H7 (cell line): ENCODE results near the gene ADAMTSL2. TPM values are rescaled to one million over a fixed set of nuclear protein-coding genes. Genes with fewer than 3 reads are reported as not detected.
"Not testable (repeated sequence)": the region's sequence is repeated elsewhere in the genome, so short reads cannot be mapped to it uniquely, and the experiment has no call there.

Source experiments
- DNase-seq: peaks from one replicate; pipeline ENCODE4 v3.0.0; 2012
- H3K27me3 ChIP-seq: 2 replicates; pipeline ENCODE4 v1.6.0; 2011; ENCODE audit warnings: mild to moderate bottlenecking, low read length; ENCODE audit not compliant: control insufficient read depth, insufficient read depth
- H3K36me3 ChIP-seq: replicated peaks from 2 replicates; pipeline ENCODE4 v1.5.1; 2011; ENCODE audit warnings: low read length; ENCODE audit not compliant: control insufficient read depth, insufficient read depth
- H3K4me3 ChIP-seq: 2 replicates; pipeline ENCODE4 v1.5.1; 2011; ENCODE audit warnings: low read depth, mild to moderate bottlenecking, control low read depth, low read length, moderate library complexity; ENCODE audit not compliant: insufficient read depth
- total RNA-seq: library from RNA; depleted of rRNA; stranded (reverse); fragments of >200 nt; shearing (Covaris generic); gene quantifications from 2 replicates; pipeline ENCODE4 v1.2.3, GENCODE V29; 2014

Gene ADAMTSL2
- total RNA-seq, 1 experiment from 2014 or later: 0.42 TPM

GRCh38 chr9:133560944-133561343 is 26.4 kb downstream of the ADAMTSL2 start:
- Histone ChIP-seq H3K27me3 (no peaks in the 10 kb centered on the region; the same call in 1 of the 2 replicates), H3K36me3 (no peaks in the 10 kb centered on the region), H3K4me3 (no peak overlapping the region)
- DNase-seq: no peak

- H3K36me3 ChIP-seq: no peaks in the 10 kb centered on the region
Measured at GRCh38 chr9:133561976-133562554, 27.6 kb downstream of the ADAMTSL2 start.

GRCh38 chr9:133562611-133563290 is 28.2 kb downstream of the ADAMTSL2 start:
- Histone ChIP-seq H3K27me3 (no peaks in the 10 kb centered on the region; the same call in 1 of the 2 replicates), H3K36me3 (no peaks in the 10 kb centered on the region), H3K4me3 (no peak overlapping the region)
- DNase-seq: no peak

More at GRCh38 chr9:133561976-133562554, 27.6 kb downstream of the ADAMTSL2 start:
- Histone ChIP-seq H3K4me3 (no peak overlapping the region), H3K27me3 (no peaks in the 10 kb centered on the region; the same call in 1 of the 2 replicates)
- DNase-seq: no peak

GRCh38 chr9:133563291-133563796 is 28.8 kb downstream of the ADAMTSL2 start:
- no peaks in the 10 kb centered on the region; the same call in 1 of the 2 replicates for H3K27me3 ChIP-seq
- DNase-seq: no peak

GRCh38 chr9:133563814-133564213 is 29.3 kb downstream of the ADAMTSL2 start:
- not testable (repeated sequence) for H3K36me3 ChIP-seq, H3K27me3 ChIP-seq, DNase-seq, H3K4me3 ChIP-seq

More at GRCh38 chr9:133563291-133563796, 28.8 kb downstream of the ADAMTSL2 start:
- no peak overlapping the region for H3K4me3 ChIP-seq
- H3K36me3 ChIP-seq: no peaks in the 10 kb centered on the region

GRCh38 chr9:133564451-133565116 is 30.1 kb downstream of the ADAMTSL2 start:
- Histone ChIP-seq H3K27me3 (no peaks in the 10 kb centered on the region; the same call in 1 of the 2 replicates), H3K36me3 (no peaks in the 10 kb centered on the region), H3K4me3 (no peak overlapping the region)
- DNase-seq: no peak

GRCh38 chr9:133566382-133566781 is 31.9 kb downstream of the ADAMTSL2 start:
- no peak for DNase-seq
- no peak overlapping the region for H3K4me3 ChIP-seq
- no peaks in the 10 kb centered on the region; the same call in 1 of the 2 replicates for H3K27me3 ChIP-seq
- no peaks in the 10 kb centered on the region for H3K36me3 ChIP-seq

- Histone ChIP-seq H3K27me3 (no peaks in the 10 kb centered on the region; the same call in 1 of the 2 replicates), H3K4me3 (no peak overlapping the region), H3K36me3 (no peaks in the 10 kb centered on the region)
- no peak for DNase-seq
Measured at GRCh38 chr9:133566817-133567216, 32.3 kb downstream of the ADAMTSL2 start.

GRCh38 chr9:133568186-133568585 is 33.7 kb downstream of the ADAMTSL2 start:
- Histone ChIP-seq H3K4me3 (no peak overlapping the region), H3K36me3 (no peaks in the 10 kb centered on the region), H3K27me3 (no peaks in the 10 kb centered on the region; the same call in 1 of the 2 replicates)
- DNase-seq: no peak

- no peak for DNase-seq
- Histone ChIP-seq H3K36me3 (no peaks in the 10 kb centered on the region), H3K4me3 (no peak overlapping the region), H3K27me3 (no peaks in the 10 kb centered on the region; the same call in 1 of the 2 replicates)
Measured at GRCh38 chr9:133569121-133569785, 34.7 kb downstream of the ADAMTSL2 start.

GRCh38 chr9:133569891-133570690 is 35.6 kb downstream of the ADAMTSL2 start:
- no peaks in the 10 kb centered on the region for H3K36me3 ChIP-seq
- H3K27me3 ChIP-seq: no peaks in the 10 kb centered on the region
- peak; percentile 57 for DNase-seq
- no peak overlapping the region for H3K4me3 ChIP-seq

GRCh38 chr9:133570691-133571080 is 36.2 kb downstream of the ADAMTSL2 start:
- no peak overlapping the region for H3K4me3 ChIP-seq
- H3K36me3 ChIP-seq: no peaks in the 10 kb centered on the region
- DNase-seq: no peak
- H3K27me3 ChIP-seq: no peaks in the 10 kb centered on the region

- DNase-seq: no peak
Measured at GRCh38 chr9:133571391-133571890, 36.9 kb downstream of the ADAMTSL2 start.

More at GRCh38 chr9:133571391-133571890, 36.9 kb downstream of the ADAMTSL2 start:
- no peaks in the 10 kb centered on the region for H3K27me3 ChIP-seq
- no peak overlapping the region for H3K4me3 ChIP-seq
- no peaks in the 10 kb centered on the region for H3K36me3 ChIP-seq
